K562 (cell line): ENCODE data around the gene FAM83D. TPM values are rescaled to one million over a fixed set of nuclear protein-coding genes. Genes with fewer than 3 reads are reported as not detected.

Source experiments
- DEAF1 ChIP-seq: fragments of 450-650 bp; formaldehyde crosslinking; IDR thresholded peaks from 2 replicates; pipeline ENCODE4 v1.4.0; 2020; ENCODE audit warnings: mild to moderate bottlenecking, moderate library complexity
- ELF1 ChIP-seq: fragments of 200-800 bp; sonication (Bioruptor generic); IDR thresholded peaks from 2 replicates; pipeline ENCODE4 v1.6.1; 2016; ENCODE audit warnings: missing genetic modification characterization, missing compliant biosample characterization
- ETV5 ChIP-seq: sonication (generic); formaldehyde crosslinking; IDR thresholded peaks from 2 replicates; pipeline ENCODE4 v1.4.0; 2020; ENCODE audit warnings: low read depth, mild to moderate bottlenecking, missing genetic modification reagents
- HOXB6 ChIP-seq: fragments of 250-450 bp; sonication (Bioruptor Pico); IDR thresholded peaks from 2 replicates; pipeline ENCODE4 v1.5.1; 2022; ENCODE audit warnings: mild to moderate bottlenecking, borderline replicate concordance
- IRF9 ChIP-seq: fragments of 450-650 bp; IDR thresholded peaks from 2 replicates; pipeline ENCODE4 v1.6.1; 2016; ENCODE audit warnings: missing biosample characterization, missing genetic modification characterization
- KLF1 ChIP-seq: fragments of 450-650 bp; IDR thresholded peaks from 2 replicates; pipeline ENCODE4 v1.6.1; 2016; ENCODE audit warnings: missing genetic modification characterization, missing compliant biosample characterization
- KLF13 ChIP-seq: fragments of 450-650 bp; IDR thresholded peaks from 2 replicates; pipeline ENCODE4 v1.6.1; 2016; ENCODE audit warnings: missing genetic modification characterization, low read depth, mild to moderate bottlenecking, missing compliant biosample characterization, moderate library complexity, borderline replicate concordance
- MTA2 ChIP-seq: fragments of 450-650 bp; IDR thresholded peaks from 2 replicates; pipeline ENCODE4 v1.6.1; 2016; ENCODE audit warnings: low read depth
- MYC ChIP-seq, 2 experiments: fragments of 250-450 bp in 1 of 2; sonication (Bioruptor Pico) in 1 of 2; IDR thresholded peaks; 2 replicates each; pipeline versions ENCODE4 v1.5.1 to v1.6.1; 2012 to 2021; ENCODE audit warnings: low read depth in 2 of 2, borderline replicate concordance in 1 of 2, improper control_type of control experiment in 1 of 2, low read length in 1 of 2, mild to moderate bottlenecking in 1 of 2, moderate library complexity in 1 of 2
- NCOA1 ChIP-seq: fragments of 450-650 bp; IDR thresholded peaks from 2 replicates; pipeline ENCODE4 v1.6.1; 2016; ENCODE audit warnings: low read depth
- NCOA2 ChIP-seq, 2 experiments: fragments of 450-650 bp; IDR thresholded peaks; 2 replicates each; pipeline ENCODE4 v1.6.1; 2018; ENCODE audit warnings: mild to moderate bottlenecking in 2 of 2, moderate library complexity in 1 of 2; ENCODE audit not compliant: partially characterized antibody in 2 of 2
- NFE2 ChIP-seq: IDR thresholded peaks from 2 replicates; pipeline ENCODE4 v1.6.1; 2014; ENCODE audit warnings: antibody characterized with exemption, low read depth
- SRSF7 ChIP-seq: fragments of 200-400 bp; formaldehyde crosslinking; optimal IDR thresholded peaks from 2 replicates; pipeline ENCODE3; 2017; ENCODE audit warnings: mild to moderate bottlenecking, low read depth, low read length
- TAF9B ChIP-seq: fragments of 450-650 bp; IDR thresholded peaks from 2 replicates; pipeline ENCODE4 v1.6.1; 2018; ENCODE audit warnings: mild to moderate bottlenecking; ENCODE audit not compliant: partially characterized antibody
- TEAD2 ChIP-seq: fragments of 450-650 bp; IDR thresholded peaks from 2 replicates; pipeline ENCODE4 v1.6.1; 2016; ENCODE audit warnings: missing genetic modification characterization, control low read depth, missing compliant biosample characterization
- TRIM24 ChIP-seq, 2 experiments: fragments of 450-650 bp; IDR thresholded peaks; 2 replicates each; pipeline ENCODE4 v1.6.1; 2016
- ZBTB9 ChIP-seq: fragments of 450-650 bp; formaldehyde crosslinking; IDR thresholded peaks from 2 replicates; pipeline ENCODE4 v1.4.0; 2020; ENCODE audit warnings: mild to moderate bottlenecking, moderate library complexity
- ZFP36 ChIP-seq: fragments of 150-350 bp; IDR thresholded peaks from 2 replicates; pipeline ENCODE4 v1.6.1; 2018; ENCODE audit warnings: low read length, low read depth; ENCODE audit not compliant: partially characterized antibody
- ZNF707 ChIP-seq: fragments of 250-450 bp; sonication (Bioruptor Pico); conservative IDR thresholded peaks from 2 replicates; pipeline ENCODE4 v1.8.0; 2022; ENCODE audit warnings: inconsistent platforms, mild to moderate bottlenecking, moderate library complexity
- ZSCAN29 ChIP-seq: fragments of 450-650 bp; IDR thresholded peaks from 2 replicates; pipeline ENCODE4 v1.6.1; 2017
- ZSCAN32 ChIP-seq: fragments of 450-650 bp; formaldehyde crosslinking; IDR thresholded peaks from 2 replicates; pipeline ENCODE4 v1.4.0; 2020; ENCODE audit warnings: mild to moderate bottlenecking, moderate library complexity
- polyA plus RNA-seq, 8 experiments: library from polyadenylated mRNA; depleted of rRNA in 4 of 8; stranded (reverse) in 5 of 8; unstranded in 3 of 8; fragments of >200 nt; fragmentation: Nextera tagmentation in 2 of 8; fragmentation: Illumina TruSeq in 1 of 8; extraction: Ambion mirVana in 2 of 8; extraction: Trizol in 1 of 8; gene quantifications; 2 replicates each; pipeline versions ENCODE4 v1.2.1 to v1.2.3, GENCODE V29; 2011 to 2014; ENCODE audit warnings: inconsistent platforms in 1 of 8, missing spikeins in 1 of 8
- total RNA-seq, 7 experiments: library from RNA; depleted of rRNA in 6 of 7; stranded (reverse); fragments of >200 nt in 6 of 7; fragmentation: Illumina TruSeq in 2 of 7; extraction: Trizol in 2 of 7; gene quantifications; 2 replicates each; pipeline versions ENCODE4 v1.2.1 to v1.2.3, GENCODE V29; 2011 to 2021; ENCODE audit warnings: low replicate concordance in 1 of 7

The FAM83D gene
- total and polyA plus RNA-seq, 9 of the 15 experiments (the other 6 are each of a cell fraction or from before 2014, with no cell fraction given) = 8.2 to 66.1 (median 43.5) TPM

- TF ChIP-seq ZBTB9 (CRISPR knock-in tag) (no peak), NFE2 (no peak), HOXB6 (CRISPR knock-in tag) (no peak), NCOA1 (no peak), ZSCAN29 (no peak), ZNF707 (CRISPR knock-in tag) (no peak), ELF1 (tag) (no peak; the same call in 1 of the 2 replicates), NCOA2 (IDR thresholded peaks at IDR 0.05; ENCODE audit: partially characterized antibody in 2 of 2) (no peak), ZSCAN32 (CRISPR knock-in tag) (no peak), MTA2 (no peak; the same call in 1 of the 2 replicates), ETV5 (CRISPR knock-in tag) (no peak; the same call in none of the 2 replicates), TAF9B (peak; percentile 82), SRSF7 (no peak), ZFP36 (no peak), MYC (IDR thresholded peaks at IDR 0.05; ENCODE audit: low read depth, low read length) (peak; percentile 95), MYC (CRISPR knock-in tag; IDR thresholded peaks at IDR 0.05; ENCODE audit: borderline replicate concordance, low read depth) (peak; percentile 70; the same call in 1 of the 2 replicates), TRIM24 (IDR thresholded peaks at IDR 0.05) (no peak), IRF9 (tag) (no peak), TEAD2 (no peak), DEAF1 (peak; percentile 53; the same call in 1 of the 2 replicates), KLF1 (peak; percentile 72; the same call in 1 of the 2 replicates), KLF13 (tag) (peak; percentile 97)
These were observed 36.1 kb downstream of the FAM83D start, which contains the start of gene DHX35 (continued) for GRCh38 chr20:38962044-38962927.
